IPS-NIHi7 (cell line): Measurements from ENCODE around the gene IGFBP2.

ENCODE experiments used
- DNase-seq: peaks from one replicate; pipeline ENCODE4 v3.0.0; 2012; ENCODE audit warnings: mixed read lengths; ENCODE audit errors: extremely low spot score

Gene IGFBP2

GRCh38 chr2:216701544-216701943 is 68.3 kb downstream of the IGFBP2 start:
- no peak for DNase-seq

DNA sequence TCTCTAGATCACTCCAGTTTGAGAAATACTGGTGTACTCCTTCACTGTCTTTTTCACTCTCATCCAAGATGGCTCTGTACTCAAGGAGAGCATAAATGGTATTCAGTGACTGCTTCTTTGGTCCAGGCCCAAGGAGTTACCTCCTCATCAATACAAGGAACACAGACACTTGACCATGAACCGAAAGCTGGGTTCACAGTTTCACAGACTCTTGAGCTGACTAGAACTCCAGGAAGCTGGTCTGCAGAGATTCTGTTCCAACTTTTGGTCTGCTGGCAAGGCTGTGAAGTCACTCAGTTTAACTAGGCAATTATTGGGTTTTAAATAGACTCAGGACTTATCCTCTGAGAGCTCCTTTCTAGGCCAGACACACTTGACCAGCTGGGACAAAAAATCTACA is 69.5 kb downstream of the IGFBP2 start:
- DNase-seq = no peak

DNA sequence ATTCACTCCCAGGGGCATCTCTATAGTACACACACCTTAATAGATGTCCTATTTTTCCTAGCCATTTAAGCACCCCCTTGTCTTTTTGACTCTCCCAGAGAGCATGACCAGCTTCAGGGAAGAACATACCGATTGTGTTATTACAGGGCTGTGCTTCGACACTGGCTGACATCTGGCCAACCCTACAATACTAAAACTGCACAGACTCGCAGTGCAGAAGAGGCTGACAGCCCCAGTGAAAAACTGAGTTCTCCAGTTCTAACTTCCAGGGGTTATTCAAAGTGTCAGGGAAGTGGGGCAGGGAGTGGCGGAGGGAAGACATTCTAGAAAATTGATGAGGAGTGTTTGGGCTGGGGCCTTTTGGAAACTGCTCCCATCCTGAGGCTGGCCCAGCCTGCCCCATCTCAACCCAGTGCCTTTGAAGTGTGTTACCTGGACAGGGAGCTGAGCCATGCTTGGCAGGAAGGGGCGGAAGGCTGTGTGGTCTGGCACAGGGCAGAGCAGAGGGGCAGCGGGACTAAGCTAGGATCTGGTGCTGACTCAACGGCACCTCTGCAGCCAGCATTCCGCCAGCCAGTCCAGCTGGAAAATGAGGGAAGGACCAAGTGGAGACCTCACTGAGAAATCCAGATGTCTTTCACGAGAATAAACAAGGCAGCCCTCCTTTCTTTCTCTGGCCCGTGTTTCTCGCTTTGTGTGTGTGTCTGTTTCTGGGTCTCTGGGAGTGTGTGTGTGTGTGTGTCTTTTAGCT is 77.5 kb downstream of the IGFBP2 start:
- DNase-seq = no peak

DNA sequence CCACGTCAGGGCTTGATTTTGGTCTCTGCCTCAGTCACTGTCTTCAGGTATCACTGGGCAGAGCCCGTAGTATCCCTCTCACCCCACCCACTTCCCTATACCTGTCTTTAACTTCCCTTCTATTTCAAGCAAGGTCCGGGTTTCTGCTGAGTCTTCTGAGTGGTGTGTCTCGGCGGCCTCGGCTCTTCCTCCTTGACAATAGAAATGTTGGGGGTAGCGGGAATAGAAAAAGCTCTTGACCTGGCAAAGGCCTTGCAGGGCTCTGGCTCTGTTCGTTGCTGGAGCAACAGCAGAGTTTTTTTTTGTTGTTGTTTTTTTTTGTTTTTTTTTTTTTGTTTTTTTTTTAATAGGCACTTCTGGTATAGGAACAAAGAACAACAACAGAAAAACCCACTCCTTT is 78.1 kb downstream of the IGFBP2 start:
- DNase-seq = no peak

DNA sequence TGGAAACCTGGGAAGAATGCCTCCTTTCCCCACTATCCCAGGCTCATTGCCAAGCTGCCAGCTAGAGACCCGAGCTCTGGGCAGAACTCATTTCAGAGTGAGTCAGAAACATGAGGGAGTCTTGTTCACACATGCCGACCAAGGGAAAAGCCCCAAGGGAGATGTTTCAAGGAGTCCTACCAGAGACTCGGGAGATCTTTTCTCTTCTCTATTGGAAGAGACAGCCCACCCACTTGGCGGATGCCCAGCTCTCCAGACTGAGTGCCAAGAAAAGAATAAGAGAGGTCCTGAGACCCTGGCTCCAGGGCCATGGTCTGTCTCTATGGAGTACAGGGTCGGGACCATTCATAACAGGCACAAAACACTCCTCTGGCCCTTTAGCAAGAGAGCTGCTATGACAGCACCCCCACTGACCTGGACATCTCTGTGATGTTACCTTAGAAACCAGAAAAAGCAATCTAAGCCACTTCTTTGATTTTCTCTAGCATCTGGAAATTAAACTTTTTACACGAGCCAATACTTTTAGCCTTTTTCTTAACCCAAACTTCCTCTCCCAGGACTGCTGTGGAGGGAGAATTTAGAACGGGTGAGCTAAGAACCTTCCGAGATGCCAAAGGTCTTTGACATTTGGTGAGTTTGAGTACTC is 80.6 kb downstream of the IGFBP2 start:
- peak; percentile 50 for DNase-seq
